IMR-90 (cell line): Measurements from ENCODE around the gene LRRC47. TPM values are rescaled to one million over a fixed set of nuclear protein-coding genes. Genes with fewer than 3 reads are reported as not detected.

Experiments
- ATAC-seq: fragments of 200-7000 bp; cut with Tn5 transposase; 2 replicates; pipeline ENCODE4 v1.9.1; 2020; ENCODE audit warnings: low read depth, mild to moderate bottlenecking, moderate library complexity
- BruUV-seq: library from RNA; stranded (reverse); fragments of 400-500 nt; replicated peaks from 2 replicates; lab custom pipeline; 2021; lab: Mats Ljungman, UMichigan
- CTCF ChIA-PET: fragments of 300-600 bp; formaldehyde crosslinking; extraction: SDS; loops from one replicate; lab custom pipeline; 2021; ENCODE audit warnings: antibody characterized with exemption; lab: Yijun Ruan, JAX
- POLR2A ChIA-PET: fragments of 300-600 bp; sonication (Branson Sonifier 250); formaldehyde crosslinking; loops from one replicate; lab custom pipeline; 2022; ENCODE audit warnings: antibody characterized with exemption; ENCODE audit not compliant: unreplicated experiment; lab: Charles Lee
- DNase-seq: peaks from one replicate; pipeline ENCODE4 v3.0.0; 2013
- H2AFZ ChIP-seq: replicated peaks from 2 replicates; pipeline ENCODE3; 2013; ENCODE audit warnings: low read length, mild to moderate bottlenecking; ENCODE audit not compliant: poor library complexity
- H2AK5ac ChIP-seq: 2 replicates; pipeline ENCODE4 v1.6.1; 2013; ENCODE audit warnings: low read depth, low read length, inconsistent platforms
- H2AK9ac ChIP-seq: replicated peaks from 2 replicates; pipeline ENCODE3; 2013; ENCODE audit warnings: mild to moderate bottlenecking, low read depth, low read length, moderate library complexity; ENCODE audit not compliant: poor library complexity
- H2BK120ac ChIP-seq: 2 replicates; pipeline ENCODE4 v1.6.1; 2013; ENCODE audit warnings: low read depth, low read length, inconsistent platforms
- H2BK15ac ChIP-seq: 3 replicates; pipeline ENCODE4 v1.6.1; 2013; ENCODE audit warnings: low read depth, low read length, inconsistent platforms
- H2BK20ac ChIP-seq: 2 replicates; pipeline ENCODE4 v1.6.1; 2013; ENCODE audit warnings: low read depth, mild to moderate bottlenecking, inconsistent platforms, low read length, moderate library complexity
- H2BK5ac ChIP-seq: 2 replicates; pipeline ENCODE4 v1.6.1; 2013; ENCODE audit warnings: mild to moderate bottlenecking, low read depth, low read length, inconsistent platforms; ENCODE audit not compliant: poor library complexity, severe bottlenecking
- H3K14ac ChIP-seq: replicated peaks from 2 replicates; pipeline ENCODE4 v1.6.1; 2013; ENCODE audit warnings: low read depth, low read length, inconsistent platforms
- H3K18ac ChIP-seq: 2 replicates; pipeline ENCODE4 v1.6.1; 2013; ENCODE audit warnings: low read depth, low read length, control low read depth
- H3K23ac ChIP-seq: 2 replicates; pipeline ENCODE4 v1.6.1; 2013; ENCODE audit warnings: low read depth, low read length, inconsistent platforms
- H3K27ac ChIP-seq: 2 replicates; pipeline ENCODE4 v1.5.1; 2013; ENCODE audit warnings: mild to moderate bottlenecking, control low read depth, low read length; ENCODE audit not compliant: insufficient read depth
- H3K27me3 ChIP-seq: 2 replicates; pipeline ENCODE4 v1.6.1; 2013; ENCODE audit warnings: low read length; ENCODE audit not compliant: control insufficient read depth, insufficient read depth
- H3K36me3 ChIP-seq: 2 replicates; pipeline ENCODE4 v1.6.1; 2013; ENCODE audit warnings: low read length, mixed read lengths; ENCODE audit not compliant: control insufficient read depth, insufficient read depth
- H3K4ac ChIP-seq: 2 replicates; pipeline ENCODE4 v1.6.1; 2013; ENCODE audit warnings: low read depth, low read length, inconsistent platforms
- H3K4me1 ChIP-seq: 2 replicates; pipeline ENCODE4 v1.6.1; 2013; ENCODE audit warnings: low read length, mixed read lengths; ENCODE audit not compliant: control insufficient read depth, insufficient read depth
- H3K4me2 ChIP-seq: 2 replicates; pipeline ENCODE4 v1.6.1; 2013; ENCODE audit warnings: low read depth, mild to moderate bottlenecking, control low read depth, low read length, moderate library complexity
- H3K4me3 ChIP-seq: 2 replicates; pipeline ENCODE4 v1.5.1; 2013; ENCODE audit warnings: low read depth, mild to moderate bottlenecking, control low read depth, low read length, moderate library complexity; ENCODE audit not compliant: insufficient read depth
- H3K56ac ChIP-seq: 2 replicates; pipeline ENCODE4 v1.6.1; 2013; ENCODE audit warnings: low read length, inconsistent platforms; ENCODE audit not compliant: insufficient read depth; ENCODE audit errors: extremely low read depth
- H3K79me1 ChIP-seq, 2 experiments: 2 replicates each; pipeline ENCODE4 v1.6.1; 2013; ENCODE audit warnings: low read length in 2 of 2, inconsistent platforms in 1 of 2, low read depth in 1 of 2
- H3K9ac ChIP-seq: 2 replicates; pipeline ENCODE4 v1.6.1; 2013; ENCODE audit warnings: low read depth, low read length, control low read depth
- H3K9me1 ChIP-seq: 2 replicates; pipeline ENCODE4 v1.6.1; 2013; ENCODE audit warnings: low read length, inconsistent platforms; ENCODE audit not compliant: insufficient read depth
- H3K9me3 ChIP-seq: 2 replicates; pipeline ENCODE4 v1.6.1; 2013; ENCODE audit warnings: low read length; ENCODE audit not compliant: control insufficient read depth, insufficient read depth
- H4K20me1 ChIP-seq: 2 replicates; pipeline ENCODE4 v1.6.1; 2013; ENCODE audit warnings: low read length, inconsistent platforms; ENCODE audit not compliant: insufficient read depth
- H4K5ac ChIP-seq: 2 replicates; pipeline ENCODE4 v1.6.1; 2013; ENCODE audit warnings: mild to moderate bottlenecking, low read depth, low read length, control low read depth
- H4K8ac ChIP-seq, 2 experiments: 2 replicates each; pipeline ENCODE4 v1.6.1; 2013; ENCODE audit warnings: low read depth in 2 of 2, low read length in 2 of 2, control low read depth in 1 of 2, inconsistent platforms in 1 of 2
- H4K91ac ChIP-seq: 2 replicates; pipeline ENCODE4 v1.6.1; 2013; ENCODE audit warnings: low read depth, low read length, inconsistent platforms; ENCODE audit not compliant: insufficient read depth
- BHLHE40 ChIP-seq: fragments of 150-350 bp; IDR thresholded peaks from 2 replicates; pipeline ENCODE4 v1.6.1; 2016; ENCODE audit warnings: mild to moderate bottlenecking, low read depth, low read length
- CEBPB ChIP-seq: IDR thresholded peaks from 2 replicates; pipeline ENCODE4 v1.6.1; 2012; ENCODE audit warnings: low read depth, low read length, improper control_type of control experiment
- CHD1 ChIP-seq: IDR thresholded peaks from 2 replicates; pipeline ENCODE4 v1.6.1; 2012; ENCODE audit warnings: low read depth, low read length, improper control_type of control experiment
- MAFK ChIP-seq: IDR thresholded peaks from 2 replicates; pipeline ENCODE4 v1.6.1; 2012; ENCODE audit warnings: low read depth, low read length, improper control_type of control experiment
- MAZ ChIP-seq: IDR thresholded peaks from 2 replicates; pipeline ENCODE4 v1.6.1; 2012; ENCODE audit warnings: low read depth, mild to moderate bottlenecking, low read length, improper control_type of control experiment, moderate library complexity, borderline replicate concordance
- MXI1 ChIP-seq: IDR thresholded peaks from 2 replicates; pipeline ENCODE4 v1.6.1; 2012; ENCODE audit warnings: low read depth, mild to moderate bottlenecking, low read length, moderate library complexity, borderline replicate concordance
- NFE2L2 ChIP-seq: fragments of 150-350 bp; IDR thresholded peaks from 2 replicates; pipeline ENCODE4 v1.6.1; 2016; ENCODE audit warnings: low read depth, mild to moderate bottlenecking, low read length
- POLR2A ChIP-seq: IDR thresholded peaks from 2 replicates; pipeline ENCODE4 v1.6.1; 2012; ENCODE audit warnings: mild to moderate bottlenecking, low read depth, low read length
- RAD21 ChIP-seq: IDR thresholded peaks from 2 replicates; pipeline ENCODE4 v1.6.1; 2012; ENCODE audit warnings: low read length, improper control_type of control experiment
- RCOR1 ChIP-seq: IDR thresholded peaks from 2 replicates; pipeline ENCODE4 v1.6.1; 2012; ENCODE audit warnings: mild to moderate bottlenecking, low read length, improper control_type of control experiment; ENCODE audit not compliant: insufficient replicate concordance
- RFX5 ChIP-seq: IDR thresholded peaks from 2 replicates; pipeline ENCODE4 v1.8.0; 2012; ENCODE audit warnings: low read depth, mild to moderate bottlenecking, low read length, moderate library complexity
- SMC3 ChIP-seq: fragments of 150-350 bp; IDR thresholded peaks from 2 replicates; pipeline ENCODE4 v1.6.1; 2016; ENCODE audit warnings: low read depth, mild to moderate bottlenecking, antibody characterized with exemption, low read length, moderate library complexity
- WGBS, 2 experiments: methylation state at CpG; one replicate each; pipeline versions ENCODE4 v1.1.5 to v1.1.7; 2013; ENCODE audit warnings: missing lambda C conversion rate in 2 of 2; ENCODE audit not compliant: insufficient read length in 1 of 2; ENCODE audit errors: extremely low coverage in 2 of 2; 5-methylcytosine and 5-hydroxymethylcytosine counted together
- dilution Hi-C: fragments of 300-500 bp; cut with HindIII; formaldehyde crosslinking; loops from one replicate; pipeline ENCODE4 v1.14.3; 2018; ENCODE audit warnings: low sequenced_read_pairs; ENCODE audit not compliant: unreplicated experiment
- in situ Hi-C: fragments of 300-500 bp; cut with MboI; formaldehyde crosslinking; loops from 3 replicates; pipeline ENCODE4 v1.14.3; 2019; ENCODE audit warnings: low sequenced_read_pairs, inconsistent platforms, mixed read lengths
- intact Hi-C: fragments of 100-400 bp; cut with micrococcal nuclease; formaldehyde crosslinking; loops from 2 replicates; pipeline ENCODE4 v1.10.0; 2022
- polyA plus RNA-seq, 3 experiments: library from polyadenylated mRNA; depleted of rRNA; stranded (reverse); fragments of >200 nt; gene quantifications; 2 replicates each; pipeline ENCODE4 v1.2.3, GENCODE V29; 2012; ENCODE audit warnings: low replicate concordance in 1 of 3
- total RNA-seq: library from RNA; depleted of rRNA; stranded (reverse); fragments of >200 nt; gene quantifications from 2 replicates; pipeline ENCODE4 v1.2.3, GENCODE V29; 2012
- TF ChIP-seq, protein P1 (sequence below): conservative IDR thresholded peaks from 2 replicates; pipeline ENCODE4 v1.5.1; 2012; ENCODE audit warnings: mild to moderate bottlenecking, low read depth, low read length, improper control_type of control experiment
- TF ChIP-seq, protein P2 (sequence below): fragments of 150-350 bp; IDR thresholded peaks from 2 replicates; pipeline ENCODE4 v1.6.1; 2017; ENCODE audit warnings: mild to moderate bottlenecking, antibody characterized with exemption, low read length, low read depth

Gene LRRC47
- total and polyA plus RNA-seq, 2 of the 4 experiments (the other 2 are of a cell fraction), result 15.2 to 19.7 TPM

DNA sequence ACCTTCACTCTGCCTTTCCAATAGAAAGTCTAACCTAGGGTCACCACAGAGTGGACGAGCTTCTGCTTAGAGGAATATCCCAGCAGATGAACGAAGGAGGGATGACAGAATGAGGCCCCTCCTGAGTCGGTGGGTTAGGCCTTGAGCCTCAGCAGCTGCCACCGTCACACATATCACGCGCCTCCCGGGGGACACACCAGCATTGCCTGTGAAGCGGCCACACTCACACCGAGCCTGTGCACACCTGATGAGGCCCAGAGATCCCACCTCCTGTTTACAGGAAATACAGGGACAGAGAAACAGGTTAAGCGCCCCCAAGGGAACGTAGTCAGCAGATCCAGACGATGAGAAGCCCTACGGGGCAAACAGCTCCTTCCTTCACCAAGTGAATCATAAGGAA, 25.1 kb upstream of the LRRC47 start:
- Histone ChIP-seq H4K5ac (no peak overlapping the region), H3K27me3 (no peaks in the 10 kb centered on the region), H2BK15ac (no peak overlapping the region), H3K9me3 (no peaks in the 10 kb centered on the region), H4K91ac (no peak overlapping the region), H3K4me2 (no peak overlapping the region), H4K8ac (no peak overlapping the region), H3K4me3 (no peak overlapping the region), H2AK9ac (no peak overlapping the region), H3K4ac (no peak overlapping the region), H3K14ac (no peak overlapping the region), H3K4me1 (no peaks in the 10 kb centered on the region), H2BK120ac (no peak overlapping the region), H3K18ac (no peak overlapping the region), H3K9ac (no peak overlapping the region), H3K36me3 (peaks cover 47% of the 10 kb centered on the region), H4K20me1 (no peaks in the 10 kb centered on the region), H2BK20ac (no peak overlapping the region), H3K56ac (no peak overlapping the region), H3K9me1 (no peaks in the 10 kb centered on the region), H3K27ac (no peak overlapping the region), H2BK5ac (no peak overlapping the region), H3K23ac (no peak overlapping the region), H2AK5ac (no peak overlapping the region), H3K79me1 (no peaks in the 10 kb centered on the region), H2AFZ (no peak overlapping the region)
- no TSS peak for BruUV-seq
- DNase-seq (no peak), ATAC-seq (no peak)
- WGBS, 2 experiments, result 88% methylated on average over 9 of the region's 13 CpGs; no CpG with 5 or more reads in 1 of the 2 experiments
- ChIA-PET CTCF (no interaction called here), POLR2A (no interaction called here)
- intact Hi-C loops, result no loop called here
- TF ChIP-seq MAZ (no peak), POLR2A (no peak), RFX5 (no peak), SMC3 (no peak), RAD21 (no peak), CHD1 (no peak), MXI1 (no peak), MAFK (no peak), BHLHE40 (no peak), NFE2L2 (no peak), CEBPB (no peak), RCOR1 (no peak)
- TF ChIP-seq, protein P1, sequence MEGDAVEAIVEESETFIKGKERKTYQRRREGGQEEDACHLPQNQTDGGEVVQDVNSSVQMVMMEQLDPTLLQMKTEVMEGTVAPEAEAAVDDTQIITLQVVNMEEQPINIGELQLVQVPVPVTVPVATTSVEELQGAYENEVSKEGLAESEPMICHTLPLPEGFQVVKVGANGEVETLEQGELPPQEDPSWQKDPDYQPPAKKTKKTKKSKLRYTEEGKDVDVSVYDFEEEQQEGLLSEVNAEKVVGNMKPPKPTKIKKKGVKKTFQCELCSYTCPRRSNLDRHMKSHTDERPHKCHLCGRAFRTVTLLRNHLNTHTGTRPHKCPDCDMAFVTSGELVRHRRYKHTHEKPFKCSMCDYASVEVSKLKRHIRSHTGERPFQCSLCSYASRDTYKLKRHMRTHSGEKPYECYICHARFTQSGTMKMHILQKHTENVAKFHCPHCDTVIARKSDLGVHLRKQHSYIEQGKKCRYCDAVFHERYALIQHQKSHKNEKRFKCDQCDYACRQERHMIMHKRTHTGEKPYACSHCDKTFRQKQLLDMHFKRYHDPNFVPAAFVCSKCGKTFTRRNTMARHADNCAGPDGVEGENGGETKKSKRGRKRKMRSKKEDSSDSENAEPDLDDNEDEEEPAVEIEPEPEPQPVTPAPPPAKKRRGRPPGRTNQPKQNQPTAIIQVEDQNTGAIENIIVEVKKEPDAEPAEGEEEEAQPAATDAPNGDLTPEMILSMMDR, result no peak
- TF ChIP-seq, protein P2, sequence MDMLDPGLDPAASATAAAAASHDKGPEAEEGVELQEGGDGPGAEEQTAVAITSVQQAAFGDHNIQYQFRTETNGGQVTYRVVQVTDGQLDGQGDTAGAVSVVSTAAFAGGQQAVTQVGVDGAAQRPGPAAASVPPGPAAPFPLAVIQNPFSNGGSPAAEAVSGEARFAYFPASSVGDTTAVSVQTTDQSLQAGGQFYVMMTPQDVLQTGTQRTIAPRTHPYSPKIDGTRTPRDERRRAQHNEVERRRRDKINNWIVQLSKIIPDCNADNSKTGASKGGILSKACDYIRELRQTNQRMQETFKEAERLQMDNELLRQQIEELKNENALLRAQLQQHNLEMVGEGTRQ, result no peak
- dilution Hi-C loops, result no loop called here
- in situ Hi-C loops, result no loop called here
